CD4-positive, alpha-beta T cell (primary cell): ENCODE measurements around the gene CNR2. TPM values are rescaled to one million over a fixed set of nuclear protein-coding genes. Genes with fewer than 3 reads are reported as not detected.

Source experiments
- ATAC-seq: fragments of 200-7000 bp; cut with Tn5 transposase; one replicate; pipeline ENCODE4 v1.10.0; 2022; ENCODE audit warnings: mild to moderate bottlenecking; ENCODE audit not compliant: poor library complexity
- CTCF ChIA-PET: fragments of 350-600 bp; sonication (Branson Sonifier 250); formaldehyde crosslinking; loops from one replicate; lab custom pipeline; 2021; ENCODE audit warnings: antibody characterized with exemption, inconsistent platforms; lab: Charles Lee
- POLR2A ChIA-PET: fragments of 350-600 bp; sonication (Branson Sonifier 250); formaldehyde crosslinking; loops from one replicate; lab custom pipeline; 2021; ENCODE audit warnings: antibody characterized with exemption, inconsistent platforms; lab: Charles Lee
- DNase-seq, 14 experiments: peaks; one replicate each; pipeline ENCODE4 v3.0.0-alpha.2; 2013 to 2020; ENCODE audit warnings: mixed read lengths in 2 of 14
- H3K27ac ChIP-seq, 2 donors: one replicate each; pipeline versions ENCODE4 v1.5.1 to v1.7.0; 2013; ENCODE audit warnings: low read length in 2 of 2, low read depth in 1 of 2, mild to moderate bottlenecking in 1 of 2
- H3K27me3 ChIP-seq, 2 experiments: 1 replicate in 1 of 2; 2 replicates in 1 of 2; pipeline versions ENCODE4 v1.6.1 to v1.7.0; 2013; ENCODE audit warnings: low read length in 2 of 2, control low read depth in 1 of 2, mild to moderate bottlenecking in 1 of 2, moderate library complexity in 1 of 2; ENCODE audit not compliant: insufficient read depth in 2 of 2, control insufficient read depth in 1 of 2
- H3K36me3 ChIP-seq: one replicate; pipeline ENCODE4 v1.6.1; 2013; ENCODE audit warnings: low read length, control low read depth; ENCODE audit not compliant: insufficient read depth
- H3K4me1 ChIP-seq: one replicate; pipeline ENCODE4 v1.6.1; 2013; ENCODE audit warnings: low read length, control low read depth; ENCODE audit not compliant: insufficient read depth
- H3K4me3 ChIP-seq: one replicate; pipeline ENCODE4 v1.5.1; 2013; ENCODE audit warnings: mild to moderate bottlenecking, low read length, moderate library complexity
- H3K9me3 ChIP-seq, 2 experiments: 1 replicate in 1 of 2; 2 replicates in 1 of 2; pipeline versions ENCODE4 v1.6.1 to v1.7.0; 2013; ENCODE audit warnings: low read length in 2 of 2, mild to moderate bottlenecking in 2 of 2, control low read depth in 1 of 2, moderate library complexity in 1 of 2; ENCODE audit not compliant: control insufficient read depth in 1 of 2, insufficient read depth in 1 of 2
- H3K27ac Mint-ChIP-seq: one replicate; pipeline ENCODE4 v1.8.0; 2020; ENCODE audit warnings: mixed read lengths
- H3K27me3 Mint-ChIP-seq: one replicate; pipeline ENCODE4 v1.8.0; 2021; ENCODE audit warnings: mixed read lengths
- H3K36me3 Mint-ChIP-seq: one replicate; pipeline ENCODE4 v1.8.0; 2021; ENCODE audit warnings: low read depth, mixed read lengths
- H3K4me1 Mint-ChIP-seq: one replicate; pipeline ENCODE4 v1.8.0; 2021; ENCODE audit warnings: low read depth, mixed read lengths
- H3K4me3 Mint-ChIP-seq: one replicate; pipeline ENCODE4 v1.8.0; 2020; ENCODE audit warnings: mild to moderate bottlenecking, mixed read lengths
- H3K9me3 Mint-ChIP-seq: one replicate; pipeline ENCODE4 v1.8.0; 2020; ENCODE audit warnings: mixed read lengths
- intact Hi-C, 2 experiments: fragments of 100-400 bp; cut with DNase I in 1 of 2; cut with micrococcal nuclease in 1 of 2; formaldehyde crosslinking; loops; one replicate each; pipeline versions ENCODE4 v1.15.1 to v1.9.0; 2023 to 2025; cut with DNase I, micrococcal nuclease
- total RNA-seq, 174 experiments: library from RNA in 2 of 174; stranded (reverse) in 2 of 174; gene quantifications; one replicate each; pipeline ENCODE4 v1.2.3 and lab custom pipeline; 2021 to 2026
- TF ChIP-seq, protein P1 (sequence below): fragments of 200-600 bp; IDR thresholded peaks from one replicate; pipeline ENCODE4 v1.8.0; 2022; ENCODE audit warnings: antibody characterized with exemption, mild to moderate bottlenecking

CNR2 gene
- total RNA-seq, 2 experiments from 2014 or later, result 0.05 TPM; not detected in 1

DNA sequence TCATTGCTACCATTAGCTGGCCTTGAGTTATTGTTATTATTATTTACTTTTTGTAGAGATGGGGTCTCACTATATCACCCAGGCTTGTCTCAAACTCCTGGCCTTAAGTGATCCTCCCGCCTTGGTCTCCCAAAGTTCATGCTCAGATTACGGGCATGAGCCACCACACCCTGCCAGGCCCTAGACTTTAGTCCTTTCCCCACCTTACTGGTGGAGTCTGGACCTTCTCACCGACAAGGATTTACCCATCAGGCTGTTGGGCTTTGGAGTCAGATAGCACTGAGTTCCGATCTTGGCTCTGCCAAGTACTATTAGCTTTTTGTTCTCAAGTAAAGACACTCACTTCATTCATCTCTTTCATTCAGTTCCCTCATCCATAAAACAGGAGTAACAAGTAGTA lies 17.2 kb downstream of the CNR2 start:
- no peaks in the 10 kb centered on the region for H3K36me3 Mint-ChIP-seq
- H3K27me3 Mint-ChIP-seq, result peaks cover 16% of the 10 kb centered on the region
- no peaks in the 10 kb centered on the region for H3K9me3 ChIP-seq
- no peak overlapping the region for H3K27ac Mint-ChIP-seq
- TF ChIP-seq, protein P1, sequence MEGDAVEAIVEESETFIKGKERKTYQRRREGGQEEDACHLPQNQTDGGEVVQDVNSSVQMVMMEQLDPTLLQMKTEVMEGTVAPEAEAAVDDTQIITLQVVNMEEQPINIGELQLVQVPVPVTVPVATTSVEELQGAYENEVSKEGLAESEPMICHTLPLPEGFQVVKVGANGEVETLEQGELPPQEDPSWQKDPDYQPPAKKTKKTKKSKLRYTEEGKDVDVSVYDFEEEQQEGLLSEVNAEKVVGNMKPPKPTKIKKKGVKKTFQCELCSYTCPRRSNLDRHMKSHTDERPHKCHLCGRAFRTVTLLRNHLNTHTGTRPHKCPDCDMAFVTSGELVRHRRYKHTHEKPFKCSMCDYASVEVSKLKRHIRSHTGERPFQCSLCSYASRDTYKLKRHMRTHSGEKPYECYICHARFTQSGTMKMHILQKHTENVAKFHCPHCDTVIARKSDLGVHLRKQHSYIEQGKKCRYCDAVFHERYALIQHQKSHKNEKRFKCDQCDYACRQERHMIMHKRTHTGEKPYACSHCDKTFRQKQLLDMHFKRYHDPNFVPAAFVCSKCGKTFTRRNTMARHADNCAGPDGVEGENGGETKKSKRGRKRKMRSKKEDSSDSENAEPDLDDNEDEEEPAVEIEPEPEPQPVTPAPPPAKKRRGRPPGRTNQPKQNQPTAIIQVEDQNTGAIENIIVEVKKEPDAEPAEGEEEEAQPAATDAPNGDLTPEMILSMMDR, result no peak
- CTCF ChIA-PET, result interaction anchor here (0.7 kb wide), 1 partner anchor 77 kb away, joined by 3 read pairs; no protein-coding TSS in a partner anchor
- H3K36me3 ChIP-seq, result no peaks in the 10 kb centered on the region
- intact Hi-C loops, result no loop called here
- POLR2A ChIA-PET, result no interaction called here
- peaks cover 11% of the 10 kb centered on the region for H3K4me1 ChIP-seq
- no peak overlapping the region for H3K4me3 Mint-ChIP-seq
- no peaks in the 10 kb centered on the region for H3K9me3 Mint-ChIP-seq
- no peak overlapping the region for H3K27ac ChIP-seq
- no peak for DNase-seq
- no peak for ATAC-seq
- peaks cover 13% of the 10 kb centered on the region for H3K4me1 Mint-ChIP-seq
- H3K4me3 ChIP-seq, result no peak overlapping the region
- no peaks in the 10 kb centered on the region for H3K27me3 ChIP-seq

DNA sequence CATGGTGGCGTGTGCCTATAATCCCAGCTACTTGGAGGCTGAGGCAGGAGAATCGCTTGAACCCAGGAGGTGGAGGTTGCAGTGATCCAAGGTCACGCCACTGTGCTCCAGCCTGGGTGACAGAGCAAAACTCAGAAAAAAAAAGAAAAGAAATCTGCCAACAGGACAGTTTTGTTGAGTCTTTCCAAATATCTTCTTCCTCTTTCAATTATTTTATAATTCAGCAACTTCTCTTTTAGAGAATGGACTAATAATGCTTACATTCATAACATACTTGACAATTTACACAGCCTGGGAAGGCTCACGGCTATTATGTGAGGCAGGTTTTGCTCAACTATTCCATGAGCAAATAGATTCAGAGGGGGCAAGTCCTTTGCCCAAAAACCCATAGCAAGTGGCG lies 18.1 kb downstream of the CNR2 start:
- H3K4me1 ChIP-seq, result peaks cover 11% of the 10 kb centered on the region
- H3K9me3 Mint-ChIP-seq, result no peaks in the 10 kb centered on the region
- H3K36me3 ChIP-seq, result no peaks in the 10 kb centered on the region
- intact Hi-C loops, result no loop called here
- CTCF ChIA-PET, result no interaction called here
- no peak overlapping the region for H3K27ac Mint-ChIP-seq
- H3K4me1 Mint-ChIP-seq, result peaks cover 13% of the 10 kb centered on the region
- H3K36me3 Mint-ChIP-seq, result no peaks in the 10 kb centered on the region
- TF ChIP-seq, protein P1, result no peak
- no peaks in the 10 kb centered on the region for H3K9me3 ChIP-seq
- no peak overlapping the region for H3K27ac ChIP-seq
- no peak overlapping the region for H3K4me3 ChIP-seq
- POLR2A ChIA-PET, result no interaction called here
- ATAC-seq (no peak), DNase-seq (no peak)
- H3K27me3 ChIP-seq, result no peaks in the 10 kb centered on the region
- no peak overlapping the region for H3K4me3 Mint-ChIP-seq
- H3K27me3 Mint-ChIP-seq, result peaks cover 7% of the 10 kb centered on the region

DNA sequence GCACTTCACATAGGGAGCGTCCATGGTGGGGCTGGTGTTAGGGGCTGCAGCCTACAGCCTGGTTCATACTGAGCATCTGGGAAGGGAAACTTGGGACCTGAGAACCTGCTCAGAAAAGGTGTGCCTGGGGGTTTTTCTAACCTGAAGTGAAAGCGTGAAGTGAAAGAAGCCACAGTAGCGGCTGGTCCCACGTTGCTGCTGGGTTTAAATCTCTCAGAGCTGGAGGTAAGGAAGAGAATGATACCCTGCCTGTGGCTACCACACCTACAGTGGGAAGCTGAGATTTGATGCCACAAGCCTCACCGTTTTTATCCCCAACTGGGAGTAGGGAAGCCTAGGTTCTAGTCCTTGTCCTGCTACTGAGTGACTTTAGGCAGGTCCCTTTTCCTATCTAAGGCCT lies 24.1 kb downstream of the CNR2 start:
- Mint-ChIP-seq H3K9me3 (no peaks in the 10 kb centered on the region), H3K27me3 (peaks cover 5% of the 10 kb centered on the region), H3K4me1 (no peaks in the 10 kb centered on the region), H3K4me3 (no peak overlapping the region), H3K36me3 (no peaks in the 10 kb centered on the region), H3K27ac (no peak overlapping the region)
- DNase-seq, result no peak
- no peaks in the 10 kb centered on the region for H3K4me1 ChIP-seq
- TF ChIP-seq, protein P1, result no peak
- ATAC-seq, result no peak
- H3K4me3 ChIP-seq, result no peak overlapping the region
- intact Hi-C loops, result no loop called here
- no peaks in the 10 kb centered on the region for H3K36me3 ChIP-seq
- no peaks in the 10 kb centered on the region for H3K9me3 ChIP-seq
- ChIA-PET POLR2A (no interaction called here), CTCF (interaction anchor here (0.5 kb wide), 1 partner anchor 31 kb away, joined by 3 read pairs; no protein-coding TSS in a partner anchor)
- H3K27me3 ChIP-seq, result no peaks in the 10 kb centered on the region
- H3K27ac ChIP-seq, result no peak overlapping the region
